Keratinocyte (primary cell): ENCODE measurements around the gene ACACB. TPM values are rescaled to one million over a fixed set of nuclear protein-coding genes. Genes with fewer than 3 reads are reported as not detected.

Source experiments
- DNase-seq: peaks from one replicate; pipeline ENCODE4 v3.0.0-alpha.2; 2011; ENCODE audit warnings: low read depth, missing footprints, low spot score
- FAIRE-seq: peaks from 2 replicates; lab custom pipeline; 2011; peaks lifted over from hg19 to GRCh38; lab: Jason Lieb, UNC
- H2AFZ ChIP-seq: 2 replicates; pipeline ENCODE4 v1.6.0; 2012; ENCODE audit warnings: low read length, control low read depth, inconsistent platforms; ENCODE audit not compliant: control insufficient read depth
- H3K27ac ChIP-seq: 2 replicates; pipeline ENCODE4 v1.5.1; 2011; ENCODE audit warnings: low read length; ENCODE audit not compliant: control insufficient read depth, insufficient read depth
- H3K27me3 ChIP-seq: 3 replicates; pipeline ENCODE4 v1.6.0; 2011; ENCODE audit warnings: low read length; ENCODE audit not compliant: control insufficient read depth, insufficient read depth; ENCODE audit errors: extremely low read depth
- H3K36me3 ChIP-seq, 2 experiments: 2 replicates in 1 of 2; 3 replicates in 1 of 2; pipeline ENCODE4 v1.5.1; 2011; ENCODE audit warnings: low read length in 2 of 2, mild to moderate bottlenecking in 1 of 2; ENCODE audit not compliant: control insufficient read depth in 2 of 2, insufficient read depth in 2 of 2; ENCODE audit errors: extremely low read depth in 1 of 2
- H3K4me1 ChIP-seq: 3 replicates; pipeline ENCODE4 v1.5.1; 2011; ENCODE audit warnings: low read length; ENCODE audit not compliant: control insufficient read depth, insufficient read depth; ENCODE audit errors: extremely low read depth
- H3K4me2 ChIP-seq: 3 replicates; pipeline ENCODE4 v1.6.0; 2011; ENCODE audit warnings: low read depth, low read length; ENCODE audit not compliant: control insufficient read depth, insufficient read depth; ENCODE audit errors: extremely low read depth
- H3K4me3 ChIP-seq, 3 experiments: fragments of 200-600 bp in 1 of 3; sonication (generic) in 1 of 3; 2 replicates in 2 of 3; 3 replicates in 1 of 3; pipeline ENCODE4 v1.5.1; 2011 to 2016; ENCODE audit warnings: low read length in 3 of 3, mild to moderate bottlenecking in 3 of 3, control low read depth in 2 of 3, inconsistent platforms in 1 of 3, low read depth in 1 of 3, mixed read lengths in 1 of 3, mixed run types in 1 of 3, moderate library complexity in 1 of 3; ENCODE audit not compliant: control insufficient read depth in 2 of 3, insufficient read depth in 2 of 3; ENCODE audit errors: extremely low read depth in 1 of 3
- H3K79me2 ChIP-seq: 2 replicates; pipeline ENCODE4 v1.6.0; 2012; ENCODE audit warnings: low read length; ENCODE audit not compliant: control insufficient read depth, insufficient read depth
- H3K9ac ChIP-seq: 3 replicates; pipeline ENCODE4 v1.6.0; 2011; ENCODE audit warnings: low read length; ENCODE audit not compliant: control insufficient read depth, insufficient read depth; ENCODE audit errors: extremely low read depth
- H3K9me1 ChIP-seq: 3 replicates; pipeline ENCODE4 v1.6.0; 2011; ENCODE audit warnings: low read length; ENCODE audit not compliant: control insufficient read depth, insufficient read depth; ENCODE audit errors: extremely low read depth
- H3K9me3 ChIP-seq: 2 replicates; pipeline ENCODE4 v1.5.1; 2012; ENCODE audit warnings: low read depth, low read length; ENCODE audit not compliant: control insufficient read depth
- H4K20me1 ChIP-seq: 3 replicates; pipeline ENCODE4 v1.6.0; 2011; ENCODE audit warnings: low read length; ENCODE audit not compliant: control insufficient read depth, insufficient read depth; ENCODE audit errors: extremely low read depth
- CTCF ChIP-seq, 3 experiments: IDR thresholded peaks in 1 of 3; conservative IDR thresholded peaks in 1 of 3; optimal IDR thresholded peaks in 1 of 3; 2 replicates in 2 of 3; 3 replicates in 1 of 3; pipeline versions ENCODE3 to v1.5.1; 2011; ENCODE audit warnings: low read length in 3 of 3, mild to moderate bottlenecking in 3 of 3, moderate library complexity in 2 of 3, control low read depth in 1 of 3, inconsistent platforms in 1 of 3; ENCODE audit not compliant: insufficient read depth in 2 of 3; ENCODE audit errors: extremely low read depth in 1 of 3
- EZH2 ChIP-seq: IDR thresholded peaks from one replicate; pipeline ENCODE4 v1.6.1; 2012; ENCODE audit warnings: inconsistent platforms, mild to moderate bottlenecking, low read length, moderate library complexity
- dilution Hi-C: fragments of 300-500 bp; cut with MboI; formaldehyde crosslinking; loops from one replicate; pipeline ENCODE4 v1.7.0; 2020; ENCODE audit warnings: low sequenced_read_pairs; ENCODE audit not compliant: extremely low pct_ligation_motif_present
- polyA plus RNA-seq, 5 experiments: library from polyadenylated mRNA; depleted of rRNA in 3 of 5; stranded (reverse) in 3 of 5; stranded (forward) in 1 of 5; unstranded in 1 of 5; fragments of >200 nt; gene quantifications; 1 replicate in 1 of 5; 2 replicates in 3 of 5; 3 replicates in 1 of 5; pipeline versions ENCODE4 v1.2.1 to v1.2.3, GENCODE V29; 2011 to 2012; ENCODE audit warnings: missing spikeins in 2 of 5, low read depth in 1 of 5, low replicate concordance in 1 of 5

The ACACB gene
- polyA plus RNA-seq, 1 donor (not counting 4 experiments of a cell fraction or from before 2014, with no cell fraction given), result 1.3 TPM

DNA sequence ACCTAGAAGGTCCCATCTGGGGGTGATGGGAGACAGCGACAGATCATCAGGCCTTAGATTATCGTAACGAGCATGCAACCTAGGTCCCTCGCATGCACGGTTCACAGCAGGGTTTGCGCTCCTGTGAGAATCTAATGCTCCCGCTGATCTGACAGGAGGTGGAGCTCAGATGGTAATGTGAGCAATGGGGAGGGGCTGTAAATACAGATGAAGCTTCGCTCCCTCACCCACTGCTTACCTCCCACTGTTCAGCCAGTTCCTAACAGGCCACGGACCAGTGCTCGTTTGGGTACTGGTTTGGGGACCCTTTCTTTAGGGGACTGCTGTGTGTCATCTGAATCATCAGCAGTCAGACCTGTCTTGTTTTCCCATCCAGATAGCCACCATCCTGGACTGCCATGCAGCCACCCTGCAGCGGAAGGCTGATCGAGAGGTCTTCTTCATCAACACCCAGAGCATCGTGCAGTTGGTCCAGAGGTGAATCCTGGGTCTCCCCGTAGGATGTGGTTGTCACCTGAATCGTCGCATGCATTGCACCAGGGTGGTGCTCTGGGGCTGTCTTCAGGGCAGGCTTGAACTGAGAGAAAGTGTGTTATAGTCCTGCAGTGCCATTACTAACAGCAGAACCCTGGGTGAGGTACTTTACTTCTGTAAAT lies 96.2 kb downstream of the ACACB start:
- dilution Hi-C loops, result no loop called here
- H3K9ac ChIP-seq, result no peak overlapping the region
- FAIRE-seq (no peak), DNase-seq (no peak)
- H3K36me3 ChIP-seq, result no peaks in the 10 kb centered on the region
- TF ChIP-seq CTCF (optimal IDR thresholded peaks at IDR 0.05 in 1 of 3, IDR thresholded peaks at IDR 0.05 in 1 of 3, conservative IDR thresholded peaks at IDR 0.05 in 1 of 3; ENCODE audit: extremely low read depth in 1 of 3, insufficient read depth in 2 of 3, low read length in 3 of 3), result no peak
- TF ChIP-seq EZH2, result no peak
- no peaks in the 10 kb centered on the region for H4K20me1 ChIP-seq
- no peaks in the 10 kb centered on the region for H3K4me1 ChIP-seq
- H3K79me2 ChIP-seq, result no peaks in the 10 kb centered on the region
- H3K27me3 ChIP-seq, result no peaks in the 10 kb centered on the region
- no peak overlapping the region for H2AFZ ChIP-seq
- no peak overlapping the region for H3K4me2 ChIP-seq
- no peak overlapping the region for H3K27ac ChIP-seq
- no peak overlapping the region for H3K4me3 ChIP-seq
- H3K9me1 ChIP-seq, result no peaks in the 10 kb centered on the region
- no peaks in the 10 kb centered on the region for H3K9me3 ChIP-seq

- no peak overlapping the region for H3K27ac ChIP-seq
- H3K4me1 ChIP-seq, result no peaks in the 10 kb centered on the region
- FAIRE-seq, result no peak
Measured at GRCh38 chr12:109214131-109214530, 97.7 kb downstream of the ACACB start.

More at GRCh38 chr12:109214131-109214530, 97.7 kb downstream of the ACACB start:
- H2AFZ ChIP-seq, result no peak overlapping the region
- no peaks in the 10 kb centered on the region for H3K9me1 ChIP-seq
- H3K9ac ChIP-seq, result no peak overlapping the region
- no peaks in the 10 kb centered on the region for H3K36me3 ChIP-seq
- H3K9me3 ChIP-seq, result no peaks in the 10 kb centered on the region
- dilution Hi-C loops, result no loop called here
- no peaks in the 10 kb centered on the region for H4K20me1 ChIP-seq
- no peak overlapping the region for H3K4me3 ChIP-seq
- TF ChIP-seq EZH2 (no peak), CTCF (optimal IDR thresholded peaks at IDR 0.05 in 1 of 3, IDR thresholded peaks at IDR 0.05 in 1 of 3, conservative IDR thresholded peaks at IDR 0.05 in 1 of 3; ENCODE audit: extremely low read depth in 1 of 3, insufficient read depth in 2 of 3, low read length in 3 of 3) (no peak)
- no peak overlapping the region for H3K4me2 ChIP-seq
- no peaks in the 10 kb centered on the region for H3K79me2 ChIP-seq
- no peak for DNase-seq
- H3K27me3 ChIP-seq, result no peaks in the 10 kb centered on the region
